Measurements from ENCODE around the gene SLC25A22. TPM values are rescaled to one million over a fixed set of nuclear protein-coding genes. Genes with fewer than 3 reads are reported as not detected.

The SLC25A22 gene
- polyA plus RNA-seq, 1 of the 3 experiments (the other 2 are of a cell fraction): 50.9 TPM

- TF ChIP-seq NFIC (IDR thresholded peaks at IDR 0.05; ENCODE audit: borderline replicate concordance) (no peak), FOSL2 (IDR thresholded peaks at IDR 0.05; ENCODE audit: borderline replicate concordance, low read depth) (no peak)
- TF ChIP-seq, protein P1, sequence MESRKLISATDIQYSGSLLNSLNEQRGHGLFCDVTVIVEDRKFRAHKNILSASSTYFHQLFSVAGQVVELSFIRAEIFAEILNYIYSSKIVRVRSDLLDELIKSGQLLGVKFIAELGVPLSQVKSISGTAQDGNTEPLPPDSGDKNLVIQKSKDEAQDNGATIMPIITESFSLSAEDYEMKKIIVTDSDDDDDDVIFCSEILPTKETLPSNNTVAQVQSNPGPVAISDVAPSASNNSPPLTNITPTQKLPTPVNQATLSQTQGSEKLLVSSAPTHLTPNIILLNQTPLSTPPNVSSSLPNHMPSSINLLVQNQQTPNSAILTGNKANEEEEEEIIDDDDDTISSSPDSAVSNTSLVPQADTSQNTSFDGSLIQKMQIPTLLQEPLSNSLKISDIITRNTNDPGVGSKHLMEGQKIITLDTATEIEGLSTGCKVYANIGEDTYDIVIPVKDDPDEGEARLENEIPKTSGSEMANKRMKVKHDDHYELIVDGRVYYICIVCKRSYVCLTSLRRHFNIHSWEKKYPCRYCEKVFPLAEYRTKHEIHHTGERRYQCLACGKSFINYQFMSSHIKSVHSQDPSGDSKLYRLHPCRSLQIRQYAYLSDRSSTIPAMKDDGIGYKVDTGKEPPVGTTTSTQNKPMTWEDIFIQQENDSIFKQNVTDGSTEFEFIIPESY (IDR thresholded peaks at IDR 0.05; ENCODE audit: borderline replicate concordance, low read depth): no peak
These were observed 3.2 kb upstream of the SLC25A22 start (continued) for GRCh38 chr11:801097-801780.

- Histone ChIP-seq H3F3A (replicated peaks; ENCODE audit: insufficient read depth) (peaks cover 14% of the 10 kb centered on the region), H2AFZ (ENCODE audit: low read depth) (no peak overlapping the region), H3K36me3 (replicated peaks in 1 of 2; ENCODE audit: control insufficient read depth in 1 of 2, insufficient read depth in 2 of 2, low read length in 1 of 2) (peaks cover 0 to 38% of the 10 kb centered on the region in 2 experiments), H3K79me2 (ENCODE audit: insufficient read depth) (peaks cover 33% of the 10 kb centered on the region), H3K4me3 (ENCODE audit: low read depth in 2 of 2, low read length in 1 of 2) (no peak overlapping the region), H4K20me1 (ENCODE audit: insufficient read depth) (no peaks in the 10 kb centered on the region), H3K27ac (ENCODE audit: low read depth in 2 of 2, low read length in 1 of 2) (no peak overlapping the region), H3K4me1 (ENCODE audit: control insufficient read depth in 1 of 2, insufficient read depth in 2 of 2, low read depth in 1 of 2, low read length in 1 of 2) (peaks cover 14 to 34% of the 10 kb centered on the region in 2 experiments; a peak in 2 of 4 replicates), H3K4me2 (no peak overlapping the region), H3K9me2 (no peaks in the 10 kb centered on the region), H3K27me3 (ENCODE audit: insufficient read depth) (no peaks in the 10 kb centered on the region), H3K9ac (no peak overlapping the region), H3K9me3 (no peaks in the 10 kb centered on the region)
- ChIA-PET CTCF (interaction anchor here (1.1 kb wide), 1 partner anchor 17 kb away, joined by 6 read pairs; no protein-coding TSS in a partner anchor), POLR2A (no interaction called here)
- TF ChIP-seq POLR2AphosphoS5 (IDR thresholded peaks at IDR 0.05; ENCODE audit: low read depth, low read length): no peak
- TF ChIP-seq SMC3 (IDR thresholded peaks at IDR 0.05; ENCODE audit: low read depth, low read length): no peak
- TF ChIP-seq GABPA (IDR thresholded peaks at IDR 0.05; ENCODE audit: low read depth): no peak
- TF ChIP-seq GATA2 (CRISPR knock-in tag; IDR thresholded peaks at IDR 0.05): no peak
- TF ChIP-seq, protein P2, sequence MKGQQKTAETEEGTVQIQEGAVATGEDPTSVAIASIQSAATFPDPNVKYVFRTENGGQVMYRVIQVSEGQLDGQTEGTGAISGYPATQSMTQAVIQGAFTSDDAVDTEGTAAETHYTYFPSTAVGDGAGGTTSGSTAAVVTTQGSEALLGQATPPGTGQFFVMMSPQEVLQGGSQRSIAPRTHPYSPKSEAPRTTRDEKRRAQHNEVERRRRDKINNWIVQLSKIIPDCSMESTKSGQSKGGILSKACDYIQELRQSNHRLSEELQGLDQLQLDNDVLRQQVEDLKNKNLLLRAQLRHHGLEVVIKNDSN (IDR thresholded peaks at IDR 0.05; ENCODE audit: borderline replicate concordance, low read depth): no peak
- TF ChIP-seq, protein P3, sequence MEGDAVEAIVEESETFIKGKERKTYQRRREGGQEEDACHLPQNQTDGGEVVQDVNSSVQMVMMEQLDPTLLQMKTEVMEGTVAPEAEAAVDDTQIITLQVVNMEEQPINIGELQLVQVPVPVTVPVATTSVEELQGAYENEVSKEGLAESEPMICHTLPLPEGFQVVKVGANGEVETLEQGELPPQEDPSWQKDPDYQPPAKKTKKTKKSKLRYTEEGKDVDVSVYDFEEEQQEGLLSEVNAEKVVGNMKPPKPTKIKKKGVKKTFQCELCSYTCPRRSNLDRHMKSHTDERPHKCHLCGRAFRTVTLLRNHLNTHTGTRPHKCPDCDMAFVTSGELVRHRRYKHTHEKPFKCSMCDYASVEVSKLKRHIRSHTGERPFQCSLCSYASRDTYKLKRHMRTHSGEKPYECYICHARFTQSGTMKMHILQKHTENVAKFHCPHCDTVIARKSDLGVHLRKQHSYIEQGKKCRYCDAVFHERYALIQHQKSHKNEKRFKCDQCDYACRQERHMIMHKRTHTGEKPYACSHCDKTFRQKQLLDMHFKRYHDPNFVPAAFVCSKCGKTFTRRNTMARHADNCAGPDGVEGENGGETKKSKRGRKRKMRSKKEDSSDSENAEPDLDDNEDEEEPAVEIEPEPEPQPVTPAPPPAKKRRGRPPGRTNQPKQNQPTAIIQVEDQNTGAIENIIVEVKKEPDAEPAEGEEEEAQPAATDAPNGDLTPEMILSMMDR (IDR thresholded peaks at IDR 0.05): no peak
- no peak for TF ChIP-seq PBX3 (IDR thresholded peaks at IDR 0.05)
- TF ChIP-seq RXRA (IDR thresholded peaks at IDR 0.05; ENCODE audit: borderline replicate concordance, low read depth): no peak
- DNase-seq: no peak
- WGBS (ENCODE audit: low lambda C conversion rate): 95% methylated on average over 4 of the region's 30 CpGs
These were observed 2.4 kb upstream of the SLC25A22 start for GRCh38 chr11:800473-800872.
